CD4-positive, CD25-positive, alpha-beta regulatory T cell (primary cell): ENCODE results near the gene TCEA2. TPM values are rescaled to one million over a fixed set of nuclear protein-coding genes. Genes with fewer than 3 reads are reported as not detected.
A peak's percentile ranks its signal among the peaks of the same experiment; 100 is the strongest.
"Not testable (repeated sequence)": the region's sequence is repeated elsewhere in the genome, so short reads cannot be mapped to it uniquely, and the experiment has no call there.

Experiments used
- ATAC-seq, 2 donors: fragments of 150-1000 bp; cut with Tn5 transposase; one replicate each; pipeline ENCODE4 v1.10.0; 2021; ENCODE audit warnings: low read depth in 2 of 2, moderate number of reproducible peaks in 2 of 2, moderate library complexity in 1 of 2
- DNase-seq, 3 donors: peaks; one replicate each; pipeline versions ENCODE4 v3.0.0 to v3.0.0-alpha.2; 2012 to 2022; ENCODE audit warnings: mixed read lengths in 1 of 3
- H3K27ac ChIP-seq: one replicate; pipeline ENCODE4 v1.7.0; 2013; ENCODE audit warnings: mild to moderate bottlenecking, low read length; ENCODE audit not compliant: insufficient read depth, poor library complexity, severe bottlenecking
- H3K27me3 ChIP-seq: one replicate; pipeline ENCODE4 v1.7.0; 2013; ENCODE audit warnings: low read length; ENCODE audit not compliant: control insufficient read depth, insufficient read depth
- H3K36me3 ChIP-seq: one replicate; pipeline ENCODE4 v1.7.0; 2013; ENCODE audit warnings: mild to moderate bottlenecking, low read length, moderate library complexity; ENCODE audit not compliant: control insufficient read depth, insufficient read depth
- H3K4me1 ChIP-seq: 2 replicates; pipeline ENCODE4 v1.7.0; 2013; ENCODE audit warnings: mild to moderate bottlenecking, low read length; ENCODE audit not compliant: insufficient read depth, control insufficient read depth, poor library complexity, severe bottlenecking
- H3K4me3 ChIP-seq: one replicate; pipeline ENCODE4 v1.7.0; 2013; ENCODE audit warnings: low read depth, mild to moderate bottlenecking, low read length, moderate library complexity
- H3K9me3 ChIP-seq, 2 experiments: 1 replicate in 1 of 2; 2 replicates in 1 of 2; pipeline ENCODE4 v1.7.0; 2013; ENCODE audit warnings: low read length in 2 of 2, mild to moderate bottlenecking in 1 of 2, moderate library complexity in 1 of 2; ENCODE audit not compliant: control insufficient read depth in 2 of 2
- H3K27ac Mint-ChIP-seq, 3 donors: one replicate each; pipeline ENCODE4 v1.8.0; 2020 to 2022; ENCODE audit warnings: mild to moderate bottlenecking in 3 of 3, mixed read lengths in 3 of 3, moderate library complexity in 2 of 3
- H3K27me3 Mint-ChIP-seq: one replicate; pipeline ENCODE4 v1.8.0; 2022; ENCODE audit warnings: mild to moderate bottlenecking, mixed read lengths
- H3K36me3 Mint-ChIP-seq: one replicate; pipeline ENCODE4 v1.8.0; 2020; ENCODE audit warnings: mixed read lengths
- H3K4me1 Mint-ChIP-seq, 4 donors: one replicate each; pipeline ENCODE4 v1.8.0; 2020 to 2022; ENCODE audit warnings: mixed read lengths in 4 of 4, mild to moderate bottlenecking in 1 of 4
- H3K4me3 Mint-ChIP-seq, 4 donors: one replicate each; pipeline ENCODE4 v1.8.0; 2020 to 2022; ENCODE audit warnings: mild to moderate bottlenecking in 4 of 4, mixed read lengths in 4 of 4, moderate library complexity in 3 of 4
- H3K9me3 Mint-ChIP-seq, 7 donors: one replicate each; pipeline ENCODE4 v1.8.0; 2020 to 2022; ENCODE audit warnings: mixed read lengths in 7 of 7, mild to moderate bottlenecking in 3 of 7, moderate library complexity in 2 of 7
- polyA plus RNA-seq, 4 donors: library from polyadenylated mRNA; unstranded; fragments of 300-500 nt; fragmentation: Illumina TruSeq; gene quantifications; one replicate each; pipeline ENCODE4 v1.2.3, GENCODE V29; 2021
- total RNA-seq: library from RNA; stranded (reverse); gene quantifications from one replicate; pipeline ENCODE4 v1.2.3, GENCODE V29; 2022

The TCEA2 gene
- total and polyA plus RNA-seq, 5 donors from 2014 or later, result 17.7 to 27.1 (median 23.2) TPM

GRCh38 chr20:64113796-64114355, 50.9 kb downstream of the TCEA2 start:
- H3K4me1 Mint-ChIP-seq, result no peaks in the 10 kb centered on the region

GRCh38 chr20:64114356-64114971, 51.5 kb downstream of the TCEA2 start:
- no peaks in the 10 kb centered on the region for H3K27me3 Mint-ChIP-seq
- DNase-seq, result no peak
- Histone ChIP-seq H3K27me3 (no peaks in the 10 kb centered on the region), H3K36me3 (no peaks in the 10 kb centered on the region), H3K4me1 (no peaks in the 10 kb centered on the region), H3K27ac (no peak overlapping the region), H3K9me3 (no peaks in the 10 kb centered on the region), H3K4me3 (no peak overlapping the region)
- H3K27ac Mint-ChIP-seq, result no peak overlapping the region
- no peak for ATAC-seq
- no peaks in the 10 kb centered on the region for H3K36me3 Mint-ChIP-seq
- no peak overlapping the region for H3K4me3 Mint-ChIP-seq
- H3K9me3 Mint-ChIP-seq, result no peaks in the 10 kb centered on the region
- no peaks in the 10 kb centered on the region for H3K4me1 Mint-ChIP-seq

More at GRCh38 chr20:64113796-64114355, 50.9 kb downstream of the TCEA2 start:
- Histone ChIP-seq H3K27ac (no peak overlapping the region), H3K9me3 (no peaks in the 10 kb centered on the region), H3K27me3 (no peaks in the 10 kb centered on the region), H3K4me1 (no peaks in the 10 kb centered on the region), H3K36me3 (no peaks in the 10 kb centered on the region), H3K4me3 (no peak overlapping the region)
- peak overlapping the region in 1 of 3 donors; percentile 35 for H3K27ac Mint-ChIP-seq
- no peak for DNase-seq
- H3K36me3 Mint-ChIP-seq, result no peaks in the 10 kb centered on the region
- no peaks in the 10 kb centered on the region for H3K27me3 Mint-ChIP-seq
- H3K9me3 Mint-ChIP-seq, result no peaks in the 10 kb centered on the region
- no peak for ATAC-seq
- H3K4me3 Mint-ChIP-seq, result no peak overlapping the region

GRCh38 chr20:64115171-64115911, 52.3 kb downstream of the TCEA2 start:
- ATAC-seq (no peak), DNase-seq (no peak)
- H3K9me3 Mint-ChIP-seq, result no peaks in the 10 kb centered on the region
- H3K9me3 ChIP-seq, result no peaks in the 10 kb centered on the region
- no peak overlapping the region for H3K27ac ChIP-seq
- no peak overlapping the region for H3K4me3 ChIP-seq
- H3K36me3 ChIP-seq, result no peaks in the 10 kb centered on the region
- H3K36me3 Mint-ChIP-seq, result no peaks in the 10 kb centered on the region
- H3K27me3 Mint-ChIP-seq, result peaks cover 2% of the 10 kb centered on the region
- peaks cover 5% of the 10 kb centered on the region for H3K4me1 ChIP-seq
- H3K27me3 ChIP-seq, result no peaks in the 10 kb centered on the region
- peak overlapping the region in 1 of 3 donors; percentile 66 for H3K27ac Mint-ChIP-seq
- no peak overlapping the region for H3K4me3 Mint-ChIP-seq
- peaks cover 0 to 7% (median 4%) of the 10 kb centered on the region in 4 donors for H3K4me1 Mint-ChIP-seq

DNA sequence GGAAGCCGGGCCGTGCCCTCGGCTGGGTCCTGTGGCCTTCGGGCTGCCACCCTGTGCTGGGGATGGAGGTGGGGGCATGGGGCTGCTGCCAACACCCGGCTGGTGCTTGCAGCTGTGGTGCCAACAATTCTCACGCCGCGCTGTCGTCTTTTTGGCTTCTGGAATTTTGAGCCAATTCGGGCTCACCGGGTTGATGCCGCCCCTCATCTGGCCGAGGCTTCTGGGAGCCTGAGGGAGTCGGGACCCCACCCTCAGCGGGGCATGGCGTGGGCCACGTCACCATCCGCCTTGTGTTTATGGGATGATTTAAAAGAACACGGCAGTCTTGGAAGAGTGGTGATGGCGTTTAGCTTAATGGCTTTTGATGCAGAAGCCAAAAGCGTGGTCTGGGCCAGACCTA, 53.0 kb downstream of the TCEA2 start:
- no peaks in the 10 kb centered on the region for H3K36me3 ChIP-seq
- DNase-seq, result no peak
- Mint-ChIP-seq H3K27ac (no peak overlapping the region), H3K4me3 (no peak overlapping the region), H3K36me3 (no peaks in the 10 kb centered on the region), H3K4me1 (peaks cover 0 to 9% (median 5%) of the 10 kb centered on the region in 4 donors), H3K27me3 (peaks cover 6% of the 10 kb centered on the region), H3K9me3 (no peaks in the 10 kb centered on the region)
- no peak overlapping the region for H3K27ac ChIP-seq
- H3K27me3 ChIP-seq, result no peaks in the 10 kb centered on the region
- H3K4me3 ChIP-seq, result no peak overlapping the region
- ATAC-seq, result no peak
- H3K9me3 ChIP-seq, result no peaks in the 10 kb centered on the region
- peaks cover 8% of the 10 kb centered on the region for H3K4me1 ChIP-seq

GRCh38 chr20:64116541-64117431, 53.8 kb downstream of the TCEA2 start:
- no peak overlapping the region for H3K4me3 ChIP-seq
- ATAC-seq (no peak), DNase-seq (no peak)
- H3K4me1 ChIP-seq, result peaks cover 8% of the 10 kb centered on the region
- H3K36me3 ChIP-seq, result no peaks in the 10 kb centered on the region
- no peak overlapping the region for H3K27ac ChIP-seq
- H3K27me3 ChIP-seq, result no peaks in the 10 kb centered on the region
- peaks cover 0 to 9% (median 5%) of the 10 kb centered on the region in 4 donors for H3K4me1 Mint-ChIP-seq
- H3K9me3 ChIP-seq, result no peaks in the 10 kb centered on the region
- H3K4me3 Mint-ChIP-seq, result no peak overlapping the region
- peaks cover 6% of the 10 kb centered on the region for H3K27me3 Mint-ChIP-seq
- H3K9me3 Mint-ChIP-seq, result peaks cover 0 to 2% (median 0%) of the 10 kb centered on the region in 7 donors
- no peaks in the 10 kb centered on the region for H3K36me3 Mint-ChIP-seq
- H3K27ac Mint-ChIP-seq, result no peak overlapping the region

GRCh38 chr20:64117432-64117777, 54.4 kb downstream of the TCEA2 start:
- H3K4me1 Mint-ChIP-seq, H3K4me3 Mint-ChIP-seq, H3K27ac Mint-ChIP-seq, H3K27ac ChIP-seq, H3K36me3 ChIP-seq, H3K27me3 ChIP-seq, DNase-seq, H3K36me3 Mint-ChIP-seq, H3K9me3 Mint-ChIP-seq, H3K4me3 ChIP-seq, ATAC-seq, H3K27me3 Mint-ChIP-seq, H3K4me1 ChIP-seq, H3K9me3 ChIP-seq: not testable (repeated sequence)

DNA sequence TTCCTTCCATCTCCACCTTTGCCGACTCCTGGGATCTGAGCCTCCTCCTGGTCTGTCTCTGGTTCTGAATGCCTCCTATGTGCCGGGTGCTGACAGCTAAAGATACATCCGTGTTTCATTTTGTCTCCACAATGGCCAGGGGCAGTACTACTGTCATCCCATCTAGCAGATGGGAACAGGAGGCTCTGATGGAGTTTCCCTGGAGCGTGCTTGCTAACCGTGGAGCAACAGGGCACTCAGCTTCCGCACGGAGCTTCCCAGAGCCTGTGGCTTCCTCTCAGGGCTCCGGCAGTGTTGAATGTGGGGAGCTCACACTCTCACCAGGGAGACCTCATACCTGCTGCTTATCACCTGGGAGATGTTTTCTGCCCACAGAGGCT, 56.3 kb downstream of the TCEA2 start:
- H3K4me3 ChIP-seq, result no peak overlapping the region
- H3K27ac ChIP-seq, result no peak overlapping the region
- DNase-seq (no peak), ATAC-seq (no peak)
- peaks cover 8% of the 10 kb centered on the region for H3K4me1 ChIP-seq
- Mint-ChIP-seq H3K4me1 (peaks cover 0 to 9% (median 5%) of the 10 kb centered on the region in 4 donors), H3K9me3 (peaks cover 0 to 2% (median 0%) of the 10 kb centered on the region in 7 donors), H3K4me3 (no peak overlapping the region), H3K27ac (no peak overlapping the region), H3K36me3 (no peaks in the 10 kb centered on the region), H3K27me3 (peaks cover 14% of the 10 kb centered on the region)
- no peaks in the 10 kb centered on the region for H3K9me3 ChIP-seq
- no peaks in the 10 kb centered on the region for H3K27me3 ChIP-seq
- H3K36me3 ChIP-seq, result no peaks in the 10 kb centered on the region
